NCI-H69 (cell line): Measurements from ENCODE around the gene JKAMP.
A peak's percentile ranks its signal among the peaks of the same experiment; 100 is the strongest.
"Not testable (repeated sequence)": the region's sequence is repeated elsewhere in the genome, so short reads cannot be mapped to it uniquely, and the experiment has no call there.

Source experiments
- DNase-seq: peaks from one replicate; lab custom pipeline; 2025; lab: John Stamatoyannopoulos, UW

Gene JKAMP

GRCh38 chr14:59483819-59484638 lies at the start of gene JKAMP, which contains the start of gene L3HYPDH:
Gene JKAMP, plus strand, starts transcription at chr14:59484517. Its CDS starts 73 bp downstream, at chr14:59484590.
Gene L3HYPDH, minus strand, starts transcription at chr14:59484408. Its CDS starts 92 bp downstream, at chr14:59484316.
- DNase-seq: peak; percentile 99

GRCh38 chr14:59435101-59435500 lies 49.2 kb upstream of the JKAMP start:
- no peak for DNase-seq

- no peak for DNase-seq
Measured at GRCh38 chr14:59435987-59436386, 48.3 kb upstream of the JKAMP start.

- no peak for DNase-seq
Measured at GRCh38 chr14:59438195-59438647, 46.1 kb upstream of the JKAMP start.

GRCh38 chr14:59439256-59439965 lies 44.9 kb upstream of the JKAMP start:
- no peak for DNase-seq

GRCh38 chr14:59448673-59449072 lies 35.6 kb upstream of the JKAMP start:
- DNase-seq: not testable (repeated sequence)

GRCh38 chr14:59450716-59451115 lies 33.6 kb upstream of the JKAMP start:
- DNase-seq: no peak

- DNase-seq: no peak
Measured at GRCh38 chr14:59451849-59452248, 32.5 kb upstream of the JKAMP start.

GRCh38 chr14:59454139-59454538 lies 30.2 kb upstream of the JKAMP start:
- DNase-seq: no peak

GRCh38 chr14:59455411-59455810 lies 28.9 kb upstream of the JKAMP start:
- DNase-seq: no peak

GRCh38 chr14:59458486-59458885 lies 25.8 kb upstream of the JKAMP start:
- DNase-seq: peak; percentile 73

GRCh38 chr14:59460378-59460777 lies 23.9 kb upstream of the JKAMP start:
- DNase-seq: no peak

GRCh38 chr14:59461891-59462290 lies 22.4 kb upstream of the JKAMP start:
- no peak for DNase-seq

- peak; percentile 78 for DNase-seq
Measured at GRCh38 chr14:59463787-59464485, 20.4 kb upstream of the JKAMP start.

- peak; percentile 86 for DNase-seq
Measured at GRCh38 chr14:59464486-59465315, 19.6 kb upstream of the JKAMP start.

GRCh38 chr14:59465316-59466135 lies 18.8 kb upstream of the JKAMP start, which contains the start of gene GPR135:
Gene GPR135, minus strand, starts transcription at chr14:59465380. Its CDS starts 154 bp downstream, at chr14:59465226.
- DNase-seq: no peak

- DNase-seq: no peak
Measured at GRCh38 chr14:59474172-59474571, 10.1 kb upstream of the JKAMP start.

- no peak for DNase-seq
Measured at GRCh38 chr14:59475709-59476108, 8.6 kb upstream of the JKAMP start.

GRCh38 chr14:59478540-59478939 lies 5.8 kb upstream of the JKAMP start:
- no peak for DNase-seq

GRCh38 chr14:59480166-59480565 lies 4.2 kb upstream of the JKAMP start:
- no peak for DNase-seq

GRCh38 chr14:59481407-59481806 lies 2.9 kb upstream of the JKAMP start:
- no peak for DNase-seq
